Measurements from ENCODE around the gene GLIS1.

Gene GLIS1

GRCh38 chr1:53678938-53679825, 59.8 kb downstream of the GLIS1 start:
- FAIRE-seq (no peak), DNase-seq (ENCODE audit: low spot score) (no peak)

DNA sequence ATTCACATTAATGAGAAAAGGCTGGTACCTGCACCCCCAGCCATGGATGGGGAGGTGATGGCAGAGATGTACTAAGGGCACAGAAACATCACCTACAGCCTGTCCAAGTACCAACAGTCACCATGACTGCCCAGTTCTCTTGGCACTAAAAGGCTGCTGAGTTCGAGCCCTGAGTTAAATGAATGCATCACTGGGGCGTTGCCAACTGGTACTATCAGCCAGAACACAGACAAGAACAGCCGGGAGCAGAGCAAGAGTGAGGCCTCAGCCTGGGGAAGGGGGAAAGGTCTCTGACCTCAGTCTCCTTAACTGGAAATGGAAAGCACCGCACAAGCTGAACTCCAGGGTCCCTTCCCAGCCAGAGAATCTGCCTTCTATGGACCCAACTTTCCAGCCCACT, 60.5 kb downstream of the GLIS1 start:
- FAIRE-seq (no peak), DNase-seq (ENCODE audit: low spot score) (no peak)

- no peak for FAIRE-seq
- no peak for DNase-seq (ENCODE audit: low spot score)
These were observed 60.9 kb downstream of the GLIS1 start for GRCh38 chr1:53678046-53678445.

- DNase-seq (ENCODE audit: low spot score) = no peak
- no peak for FAIRE-seq
These were observed 61.5 kb downstream of the GLIS1 start for GRCh38 chr1:53677486-53677885.

- FAIRE-seq (no peak), DNase-seq (ENCODE audit: low spot score) (no peak)
These were observed 66.2 kb downstream of the GLIS1 start for GRCh38 chr1:53672785-53673184.

GRCh38 chr1:53672243-53672642, 66.7 kb downstream of the GLIS1 start:
- DNase-seq (ENCODE audit: low spot score) (no peak), FAIRE-seq (no peak)

DNA sequence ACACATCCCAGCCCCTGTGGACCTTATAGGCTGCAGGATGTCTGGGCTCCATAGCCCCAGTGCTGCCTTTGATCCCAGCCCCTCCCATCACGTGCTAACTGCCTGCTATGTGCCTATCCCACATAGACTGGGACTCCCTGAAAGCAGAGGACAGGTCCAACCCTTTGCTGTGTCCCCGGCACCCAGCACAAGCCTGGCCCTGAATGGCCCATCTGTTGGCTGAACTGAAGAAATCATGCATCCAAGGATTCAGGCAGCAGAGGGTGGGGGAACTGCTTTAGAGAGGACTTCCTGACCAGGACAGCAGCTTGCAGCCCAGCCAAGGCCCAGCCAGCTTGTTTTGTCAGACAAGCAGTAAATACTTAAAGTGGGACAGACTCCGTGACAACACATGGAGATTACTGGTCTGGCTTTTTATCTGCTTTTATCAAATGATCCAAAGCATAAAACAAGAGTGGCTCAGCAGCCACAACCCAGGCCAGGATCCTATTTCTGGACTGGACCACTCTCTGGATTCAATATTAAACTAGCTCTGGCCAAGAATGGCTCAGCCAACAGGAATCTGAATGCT, 69.3 kb downstream of the GLIS1 start:
- DNase-seq (ENCODE audit: low spot score) = no peak

DNA sequence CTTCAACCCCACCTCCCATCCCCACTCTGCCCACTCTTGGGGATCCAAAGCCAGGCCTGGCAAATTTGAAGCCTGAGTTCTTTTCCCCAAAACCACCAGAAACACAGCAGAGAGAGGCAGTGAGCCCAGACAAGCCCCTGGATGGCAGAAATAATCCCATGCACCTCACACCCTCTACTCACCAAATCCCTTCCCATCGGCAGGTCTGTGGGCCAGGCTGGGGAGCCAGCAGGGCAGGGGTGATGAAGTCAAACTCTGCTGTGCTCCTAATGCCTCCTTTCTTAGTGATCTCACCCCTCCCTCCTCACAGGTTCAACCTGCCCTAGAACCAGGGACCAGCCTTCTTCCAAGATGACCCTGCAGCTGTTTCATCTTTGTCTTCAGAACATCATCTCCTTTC, 72.4 kb downstream of the GLIS1 start:
- FAIRE-seq (no peak), DNase-seq (ENCODE audit: low spot score) (no peak)

More for the DNA sequence above, 69.3 kb downstream of the GLIS1 start:
- no peak for FAIRE-seq

- DNase-seq (ENCODE audit: low spot score) (no peak), FAIRE-seq (no peak)
These were observed 73.0 kb downstream of the GLIS1 start for GRCh38 chr1:53665996-53666395.

DNA sequence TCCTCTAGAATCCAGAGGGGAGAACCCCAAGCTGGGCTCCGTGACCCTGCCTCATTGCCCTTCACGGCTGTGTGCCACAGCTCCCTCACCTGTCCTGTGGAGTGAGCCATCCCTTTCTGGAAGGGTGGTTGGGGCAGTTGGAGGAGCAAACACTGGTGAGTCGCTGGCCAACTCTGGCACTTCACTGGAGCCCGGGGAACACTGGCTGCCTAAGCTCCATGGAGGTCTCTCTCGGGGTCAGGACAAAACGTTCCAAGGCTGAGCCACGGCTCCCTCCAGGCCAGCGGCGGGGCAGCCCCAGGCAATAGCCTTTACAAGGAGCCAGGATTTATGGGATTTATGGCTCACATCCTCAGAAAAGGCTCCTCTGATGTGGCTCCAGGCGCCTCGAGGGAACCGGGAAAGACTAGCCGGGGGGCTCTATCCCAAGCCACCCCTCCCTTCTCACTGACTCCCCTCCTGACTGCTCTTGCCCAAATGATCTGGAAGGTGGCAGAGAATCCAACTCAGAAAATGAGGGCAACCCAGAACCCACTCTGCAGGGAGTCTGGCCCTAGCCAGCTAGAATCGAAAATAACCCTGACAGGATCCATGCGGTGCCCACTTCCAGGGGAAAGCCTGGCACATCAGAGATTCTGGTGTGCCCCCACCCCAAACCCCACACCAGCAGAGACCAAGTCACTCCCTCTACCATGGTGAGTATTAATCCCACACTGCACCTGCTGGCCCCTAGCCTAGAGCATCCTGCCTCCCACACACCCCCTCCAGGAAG, 75.2 kb downstream of the GLIS1 start:
- no peak for FAIRE-seq
- DNase-seq (ENCODE audit: low spot score) = no peak

GRCh38 chr1:53662951-53663350, 76.0 kb downstream of the GLIS1 start:
- FAIRE-seq (no peak), DNase-seq (ENCODE audit: low spot score) (no peak)

DNA sequence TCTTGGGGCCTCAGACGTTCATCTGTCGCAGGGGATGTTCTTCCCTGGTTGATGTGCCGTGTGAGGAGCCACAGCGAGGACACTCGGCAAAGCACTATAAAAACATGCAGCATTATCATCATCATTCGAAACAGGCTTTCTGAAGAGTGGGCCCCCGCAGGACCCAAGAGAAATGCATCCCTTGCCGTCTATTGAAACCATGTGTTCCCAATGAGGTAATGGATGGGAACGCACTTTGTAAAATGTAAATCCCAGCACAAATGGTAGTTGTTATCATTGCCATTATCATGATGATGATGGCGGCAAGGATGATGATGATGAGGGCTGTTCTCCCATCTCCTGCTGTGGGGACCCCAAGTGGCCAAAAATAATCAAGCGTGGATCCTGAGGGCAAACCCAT, 76.8 kb downstream of the GLIS1 start:
- FAIRE-seq (no peak), DNase-seq (ENCODE audit: low spot score) (no peak)

GRCh38 chr1:53661496-53661895, 77.5 kb downstream of the GLIS1 start:
- FAIRE-seq = no peak

DNA sequence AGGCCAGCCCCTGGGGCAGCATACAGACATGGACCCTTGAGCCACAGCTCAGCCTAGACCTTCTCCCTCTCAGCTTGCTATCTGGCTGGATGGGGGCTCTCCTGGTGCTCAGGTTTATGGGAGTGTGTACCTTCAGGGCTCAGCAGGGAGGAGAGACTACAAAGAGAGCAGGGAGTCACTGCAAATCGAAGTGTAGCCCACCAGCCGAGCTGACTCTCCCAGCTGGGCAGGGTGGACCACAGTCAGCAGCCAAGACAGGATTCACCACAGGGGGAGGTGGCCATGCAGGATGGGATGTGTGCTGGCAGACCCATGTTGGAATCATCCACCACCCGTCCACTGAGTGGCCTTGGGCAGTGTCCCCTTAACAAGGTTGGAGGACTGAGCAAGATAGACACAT, 78.3 kb downstream of the GLIS1 start:
- FAIRE-seq (no peak), DNase-seq (ENCODE audit: low spot score) (no peak)

More at GRCh38 chr1:53661496-53661895, 77.5 kb downstream of the GLIS1 start:
- no peak for DNase-seq (ENCODE audit: low spot score)

- DNase-seq (ENCODE audit: low spot score) = no peak
- no peak for FAIRE-seq
These were observed 79.5 kb downstream of the GLIS1 start for GRCh38 chr1:53659436-53659835.

GRCh38 chr1:53658489-53659230, 80.3 kb downstream of the GLIS1 start:
- FAIRE-seq (no peak), DNase-seq (ENCODE audit: low spot score) (no peak)

DNA sequence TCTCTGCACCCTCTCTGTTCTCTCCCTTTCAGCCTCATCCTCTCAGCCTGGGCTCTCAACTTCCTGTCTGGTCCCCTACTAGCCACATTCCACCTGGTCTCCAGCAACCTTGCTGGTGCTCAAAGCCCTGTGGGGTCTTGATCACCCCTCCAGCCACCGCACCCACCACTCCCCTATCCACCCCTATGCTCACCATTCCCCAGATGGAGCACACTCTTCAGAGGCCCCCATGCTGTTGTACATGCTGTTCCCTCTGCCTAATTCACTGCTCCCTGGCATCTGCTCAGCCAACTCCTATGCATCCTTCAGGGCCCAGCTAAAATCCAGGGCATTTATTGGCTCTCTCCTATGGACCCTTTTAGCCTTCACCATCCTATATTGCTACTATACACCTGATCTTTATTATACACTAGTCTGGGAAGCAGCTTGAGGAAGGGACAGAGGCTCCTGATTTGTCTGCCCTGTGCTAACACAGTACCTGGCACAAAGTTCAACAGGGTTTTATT, 81.0 kb downstream of the GLIS1 start:
- no peak for DNase-seq (ENCODE audit: low spot score)
- FAIRE-seq = no peak

GRCh38 chr1:53657531-53657805, 81.5 kb downstream of the GLIS1 start:
- DNase-seq (ENCODE audit: low spot score) = no peak
- FAIRE-seq = no peak

DNA sequence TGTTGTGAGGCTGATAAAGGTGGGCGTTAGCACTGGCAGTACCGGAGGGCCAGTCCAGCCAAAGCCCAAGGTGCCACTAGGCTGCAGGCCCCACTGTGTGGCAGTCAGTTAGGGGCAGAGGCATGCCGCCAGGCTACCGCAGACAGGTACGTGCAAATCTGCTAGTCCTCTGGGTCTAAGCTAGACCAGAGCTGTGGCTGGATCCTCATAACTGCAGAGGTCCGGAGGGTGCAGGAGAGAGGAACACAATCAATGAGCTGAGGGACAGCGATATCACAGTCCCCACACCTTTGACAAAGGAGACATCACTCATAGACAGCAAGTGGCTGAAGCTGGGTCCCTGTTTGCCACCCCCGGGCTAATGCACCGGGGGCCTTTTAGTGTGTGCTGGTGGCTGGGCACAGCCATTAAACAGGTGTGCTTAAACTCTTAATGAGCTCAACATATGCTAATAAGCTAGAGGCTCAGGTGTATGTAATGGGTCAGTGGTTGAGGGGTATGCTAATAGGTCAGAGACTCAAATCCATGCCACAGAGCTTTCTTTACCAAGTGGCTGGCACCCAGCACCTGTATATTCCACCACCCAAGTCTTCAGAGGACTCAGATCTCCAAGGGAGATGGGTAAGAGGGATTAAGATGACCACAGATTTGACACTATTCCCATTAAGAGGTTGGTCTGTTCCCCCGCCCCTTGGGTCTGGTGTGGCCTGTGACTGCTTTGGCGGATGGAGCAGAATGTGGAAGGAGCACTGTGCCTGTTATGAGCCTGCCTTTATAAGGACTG, 82.0 kb downstream of the GLIS1 start:
- no peak for FAIRE-seq

GRCh38 chr1:53655931-53656746, 82.8 kb downstream of the GLIS1 start:
- DNase-seq (ENCODE audit: low spot score) = no peak

More for the DNA sequence above, 82.0 kb downstream of the GLIS1 start:
- DNase-seq (ENCODE audit: low spot score) = no peak

More at GRCh38 chr1:53655931-53656746, 82.8 kb downstream of the GLIS1 start:
- no peak for FAIRE-seq
